HG02678 (cell line): ENCODE measurements around the gene TPCN1.

Source experiments
- ATAC-seq: cut with Tn5 transposase; IDR thresholded peaks from one replicate; pipeline ENCODE4 v1.9.1; 2021; ENCODE audit warnings: mild to moderate bottlenecking, moderate library complexity; ENCODE audit not compliant: unreplicated experiment

TPCN1 gene

GRCh38 chr12:113257564-113257963 lies 36.3 kb downstream of the TPCN1 start:
- no peak for ATAC-seq

- no peak for ATAC-seq
These were observed 38.9 kb downstream of the TPCN1 start for GRCh38 chr12:113260127-113260526.

GRCh38 chr12:113260636-113261300 lies 39.5 kb downstream of the TPCN1 start:
- ATAC-seq: no peak

- no peak for ATAC-seq
These were observed 40.7 kb downstream of the TPCN1 start for GRCh38 chr12:113261847-113262470.

- no peak for ATAC-seq
These were observed 41.4 kb downstream of the TPCN1 start for GRCh38 chr12:113262710-113263109.

- ATAC-seq: no peak
These were observed 42.2 kb downstream of the TPCN1 start for GRCh38 chr12:113263431-113263963.

GRCh38 chr12:113266106-113266895 lies 45.0 kb downstream of the TPCN1 start:
- ATAC-seq: no peak

- no peak for ATAC-seq
These were observed 46.4 kb downstream of the TPCN1 start for GRCh38 chr12:113267621-113268020.

GRCh38 chr12:113268136-113268535 lies 46.9 kb downstream of the TPCN1 start:
- ATAC-seq: no peak

- ATAC-seq: no peak
These were observed 47.4 kb downstream of the TPCN1 start for GRCh38 chr12:113268621-113269020.

- no peak for ATAC-seq
These were observed 48.1 kb downstream of the TPCN1 start for GRCh38 chr12:113269257-113269943.

- ATAC-seq: no peak
These were observed 49.4 kb downstream of the TPCN1 start for GRCh38 chr12:113270709-113271009.

GRCh38 chr12:113271466-113271852 lies 50.2 kb downstream of the TPCN1 start:
- no peak for ATAC-seq

GRCh38 chr12:113271853-113272561 lies 50.7 kb downstream of the TPCN1 start:
- ATAC-seq: no peak

- no peak for ATAC-seq
These were observed 51.9 kb downstream of the TPCN1 start for GRCh38 chr12:113273053-113273725.

- no peak for ATAC-seq
These were observed 53.6 kb downstream of the TPCN1 start for GRCh38 chr12:113274848-113275247.

- no peak for ATAC-seq
These were observed 55.0 kb downstream of the TPCN1 start for GRCh38 chr12:113276306-113276705.

- no peak for ATAC-seq
These were observed 55.8 kb downstream of the TPCN1 start for GRCh38 chr12:113276946-113277500.

- no peak for ATAC-seq
These were observed 56.2 kb downstream of the TPCN1 start for GRCh38 chr12:113277511-113277910.

GRCh38 chr12:113278141-113278540 lies 56.9 kb downstream of the TPCN1 start:
- ATAC-seq: no peak
